ENCODE data around the gene CCDC137.
"Not testable (repeated sequence)": the region's sequence is repeated elsewhere in the genome, so short reads cannot be mapped to it uniquely, and the experiment has no call there.

CCDC137 gene

DNA sequence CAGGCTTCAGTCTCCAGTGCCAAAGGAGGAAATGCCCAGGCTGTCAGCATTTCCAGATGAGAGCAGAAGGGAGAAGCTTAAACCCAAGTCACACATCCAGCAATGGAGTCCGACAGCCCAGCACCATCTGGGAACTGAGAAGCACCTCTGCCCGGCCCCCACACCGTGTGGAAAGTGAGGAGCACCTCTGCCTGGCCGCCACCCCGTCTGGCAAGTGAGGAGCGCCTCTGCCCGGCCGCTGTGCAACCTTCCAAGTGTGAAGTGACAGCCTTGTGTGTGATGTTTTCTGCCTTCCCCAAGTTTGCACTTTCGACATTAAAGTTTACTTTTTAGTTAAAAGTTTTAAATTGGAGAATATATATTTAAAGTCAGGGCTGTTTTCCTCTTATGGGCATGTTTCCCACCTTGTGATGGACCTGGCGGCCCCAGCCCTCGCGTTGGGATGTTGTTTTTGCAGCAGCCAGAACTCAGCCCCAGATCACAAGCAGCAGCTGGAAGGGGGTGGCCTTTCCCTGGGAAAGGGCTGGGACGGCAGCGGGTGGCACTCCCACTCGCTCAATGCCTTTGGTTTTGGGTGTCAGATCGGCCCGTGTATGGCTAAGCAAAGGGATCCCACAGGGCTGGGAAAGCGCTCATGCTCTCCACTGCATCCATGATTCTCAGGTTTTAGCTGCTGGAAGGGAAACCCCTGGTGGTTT, 7.2 kb downstream of the CCDC137 start:
- no peak overlapping the region for H2AFZ ChIP-seq (ENCODE audit: low read length)
- H3K9me2 ChIP-seq (ENCODE audit: low read depth, low read length), result no peaks in the 10 kb centered on the region
- no peaks in the 10 kb centered on the region for H3K4me1 ChIP-seq (ENCODE audit: insufficient read depth, low read length, severe bottlenecking)
- no peak overlapping the region for H3K9ac ChIP-seq (ENCODE audit: low read length)
- no peak overlapping the region for H3K4me3 ChIP-seq (ENCODE audit: low read depth, low read length, poor library complexity, severe bottlenecking)
- H3K27me3 ChIP-seq (ENCODE audit: insufficient read depth, low read length), result no peaks in the 10 kb centered on the region
- no peaks in the 10 kb centered on the region for H3K9me3 ChIP-seq (ENCODE audit: low read length)
- peaks cover 4% of the 10 kb centered on the region; the same call in 1 of the 2 replicates for H3F3A ChIP-seq (ENCODE audit: insufficient read depth, low read length)
- no peak for TF ChIP-seq EZH2 (IDR thresholded peaks at IDR 0.05; ENCODE audit: borderline replicate concordance, low read length)
- TF ChIP-seq, protein P1, sequence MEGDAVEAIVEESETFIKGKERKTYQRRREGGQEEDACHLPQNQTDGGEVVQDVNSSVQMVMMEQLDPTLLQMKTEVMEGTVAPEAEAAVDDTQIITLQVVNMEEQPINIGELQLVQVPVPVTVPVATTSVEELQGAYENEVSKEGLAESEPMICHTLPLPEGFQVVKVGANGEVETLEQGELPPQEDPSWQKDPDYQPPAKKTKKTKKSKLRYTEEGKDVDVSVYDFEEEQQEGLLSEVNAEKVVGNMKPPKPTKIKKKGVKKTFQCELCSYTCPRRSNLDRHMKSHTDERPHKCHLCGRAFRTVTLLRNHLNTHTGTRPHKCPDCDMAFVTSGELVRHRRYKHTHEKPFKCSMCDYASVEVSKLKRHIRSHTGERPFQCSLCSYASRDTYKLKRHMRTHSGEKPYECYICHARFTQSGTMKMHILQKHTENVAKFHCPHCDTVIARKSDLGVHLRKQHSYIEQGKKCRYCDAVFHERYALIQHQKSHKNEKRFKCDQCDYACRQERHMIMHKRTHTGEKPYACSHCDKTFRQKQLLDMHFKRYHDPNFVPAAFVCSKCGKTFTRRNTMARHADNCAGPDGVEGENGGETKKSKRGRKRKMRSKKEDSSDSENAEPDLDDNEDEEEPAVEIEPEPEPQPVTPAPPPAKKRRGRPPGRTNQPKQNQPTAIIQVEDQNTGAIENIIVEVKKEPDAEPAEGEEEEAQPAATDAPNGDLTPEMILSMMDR (IDR thresholded peaks at IDR 0.05; ENCODE audit: low read length), result no peak
- peaks cover 67% of the 10 kb centered on the region for H3K36me3 ChIP-seq (ENCODE audit: insufficient read depth, low read length)
- H4K20me1 ChIP-seq (ENCODE audit: insufficient read depth, low read length), result no peaks in the 10 kb centered on the region
- no peak overlapping the region for H3K4me2 ChIP-seq (ENCODE audit: low read length)
- H3K79me2 ChIP-seq (ENCODE audit: insufficient read depth, low read length), result no peaks in the 10 kb centered on the region
- H3K27ac ChIP-seq (ENCODE audit: low read depth, low read length, poor library complexity, severe bottlenecking), result no peak overlapping the region

DNA sequence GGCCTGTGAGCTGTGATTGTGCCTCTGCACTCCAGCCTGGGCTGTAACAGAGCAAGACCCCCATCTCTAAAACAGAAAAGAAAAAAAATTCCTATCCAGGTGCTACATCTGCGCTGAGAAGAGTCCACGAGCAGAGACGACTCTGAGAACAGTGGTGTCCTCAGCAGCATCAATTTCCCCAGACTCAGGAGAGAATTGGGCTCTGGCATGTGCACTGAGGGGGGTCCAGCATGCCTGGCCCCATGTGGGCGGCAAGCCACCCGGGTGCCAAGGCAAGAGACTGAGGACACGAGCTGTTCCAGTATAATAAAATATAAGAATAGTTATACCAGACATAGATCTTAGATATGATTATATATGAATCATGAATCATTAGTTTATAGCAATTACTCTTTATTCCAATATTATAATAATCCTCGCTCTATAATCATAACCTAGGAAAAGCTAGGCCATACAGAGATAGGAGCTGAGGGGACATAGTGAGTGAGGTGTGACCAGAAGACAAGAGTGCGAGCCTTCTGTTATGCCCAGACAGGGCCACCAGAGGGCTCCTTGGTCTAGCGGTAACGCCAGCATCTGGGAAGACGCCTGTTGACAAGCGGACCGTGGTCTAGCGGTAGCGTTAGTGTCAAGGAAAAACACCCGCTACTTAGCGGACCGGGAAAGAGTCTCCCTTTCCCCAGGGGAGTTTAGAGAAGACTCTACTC, 9.1 kb downstream of the CCDC137 start:
- peaks cover 49% of the 10 kb centered on the region for H3K36me3 ChIP-seq (ENCODE audit: insufficient read depth, low read length)
- not testable (repeated sequence) for H3K4me2 ChIP-seq (ENCODE audit: low read length); H2AFZ ChIP-seq (ENCODE audit: low read length); H3K9ac ChIP-seq (ENCODE audit: low read length); H3F3A ChIP-seq (ENCODE audit: insufficient read depth, low read length); H3K27me3 ChIP-seq (ENCODE audit: insufficient read depth, low read length); H3K9me2 ChIP-seq (ENCODE audit: low read depth, low read length); H3K4me1 ChIP-seq (ENCODE audit: insufficient read depth, low read length, severe bottlenecking); H3K27ac ChIP-seq (ENCODE audit: low read depth, low read length, poor library complexity, severe bottlenecking); H3K4me3 ChIP-seq (ENCODE audit: low read depth, low read length, poor library complexity, severe bottlenecking); H3K79me2 ChIP-seq (ENCODE audit: insufficient read depth, low read length); H3K9me3 ChIP-seq (ENCODE audit: low read length); H4K20me1 ChIP-seq (ENCODE audit: insufficient read depth, low read length)
- TF ChIP-seq, protein P1 (IDR thresholded peaks at IDR 0.05; ENCODE audit: low read length), result peak; percentile 43

DNA sequence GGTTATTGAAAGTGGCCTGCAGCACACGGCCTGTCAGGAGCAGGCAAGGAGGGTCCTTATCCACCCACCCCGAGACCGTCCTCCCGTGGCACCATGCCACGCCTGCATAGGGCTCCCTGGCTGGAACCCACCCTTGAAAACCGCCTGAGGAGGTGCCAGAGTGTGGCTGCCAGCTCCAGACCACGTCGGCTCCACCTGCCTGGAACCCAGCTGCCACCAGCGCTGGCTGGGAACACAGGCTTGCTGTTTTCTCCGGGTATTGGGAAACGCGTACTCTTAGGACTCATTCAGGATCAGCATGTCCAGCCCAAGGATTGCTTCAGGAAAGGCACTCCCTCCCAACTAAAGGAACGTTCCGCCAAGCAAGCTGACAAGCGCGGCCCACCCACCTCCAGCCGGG, 10.4 kb downstream of the CCDC137 start:
- no peak overlapping the region for H3K4me2 ChIP-seq (ENCODE audit: low read length)
- no peaks in the 10 kb centered on the region for H3K27me3 ChIP-seq (ENCODE audit: insufficient read depth, low read length)
- peaks cover 37% of the 10 kb centered on the region for H3K36me3 ChIP-seq (ENCODE audit: insufficient read depth, low read length)
- no peaks in the 10 kb centered on the region for H3K9me3 ChIP-seq (ENCODE audit: low read length)
- H3K79me2 ChIP-seq (ENCODE audit: insufficient read depth, low read length), result no peaks in the 10 kb centered on the region
- H3K27ac ChIP-seq (ENCODE audit: low read depth, low read length, poor library complexity, severe bottlenecking), result no peak overlapping the region
- H2AFZ ChIP-seq (ENCODE audit: low read length), result no peak overlapping the region
- no peak overlapping the region for H3K4me3 ChIP-seq (ENCODE audit: low read depth, low read length, poor library complexity, severe bottlenecking)
- peaks cover 4% of the 10 kb centered on the region; the same call in 1 of the 2 replicates for H3F3A ChIP-seq (ENCODE audit: insufficient read depth, low read length)
- H3K9me2 ChIP-seq (ENCODE audit: low read depth, low read length), result no peaks in the 10 kb centered on the region
- TF ChIP-seq, protein P1 (IDR thresholded peaks at IDR 0.05; ENCODE audit: low read length), result no peak
- peaks cover 1% of the 10 kb centered on the region for H3K4me1 ChIP-seq (ENCODE audit: insufficient read depth, low read length, severe bottlenecking)
- no peaks in the 10 kb centered on the region for H4K20me1 ChIP-seq (ENCODE audit: insufficient read depth, low read length)
- no peak overlapping the region for H3K9ac ChIP-seq (ENCODE audit: low read length)
